GM19328 (cell line): ENCODE measurements around the gene RARS1.
"Not testable (repeated sequence)": the region's sequence is repeated elsewhere in the genome, so short reads cannot be mapped to it uniquely, and the experiment has no call there.

Experiments
- ATAC-seq: cut with Tn5 transposase; IDR thresholded peaks from one replicate; pipeline ENCODE4 v1.9.1; 2021; ENCODE audit warnings: mild to moderate bottlenecking, moderate library complexity; ENCODE audit not compliant: unreplicated experiment

The RARS1 gene

DNA sequence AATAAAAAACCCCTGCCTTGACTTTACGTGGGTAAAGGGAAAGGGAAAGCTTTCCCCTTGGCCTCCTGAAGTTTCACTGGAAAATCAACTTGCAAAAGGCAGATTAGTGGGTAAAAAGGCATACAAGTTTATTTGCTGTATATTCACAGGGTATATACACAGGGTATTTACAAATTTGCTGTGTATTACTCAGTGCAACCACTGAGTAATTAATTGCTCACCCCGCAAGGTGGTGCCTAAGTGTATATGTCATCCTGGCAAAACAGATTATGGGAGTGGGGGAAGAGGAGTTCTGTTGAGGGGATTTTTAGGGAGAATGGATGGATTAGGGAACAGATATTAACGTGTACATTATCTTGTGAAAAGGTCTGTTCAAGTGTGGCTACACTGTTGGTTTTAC, 7.1 kb upstream of the RARS1 start:
- no peak for ATAC-seq

DNA sequence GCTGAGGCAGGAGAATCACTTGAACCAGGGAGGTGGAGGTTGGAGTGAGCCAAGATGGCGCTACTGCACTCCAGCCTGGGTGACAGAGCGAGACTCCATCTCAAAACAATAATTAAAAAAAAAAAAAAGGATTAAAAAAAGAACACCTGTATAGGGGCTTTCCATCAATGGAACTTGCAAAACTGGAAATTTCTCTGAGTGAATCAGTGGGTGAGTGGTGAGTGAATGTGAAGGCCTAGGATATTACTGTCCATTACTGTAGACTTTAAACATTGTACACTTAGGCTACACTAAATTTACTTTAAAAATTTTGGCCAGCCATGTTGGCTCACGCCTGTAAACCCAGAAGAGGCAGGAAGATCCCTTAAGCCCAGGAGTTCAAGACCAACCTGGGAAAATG, 5.7 kb upstream of the RARS1 start:
- no peak for ATAC-seq

DNA sequence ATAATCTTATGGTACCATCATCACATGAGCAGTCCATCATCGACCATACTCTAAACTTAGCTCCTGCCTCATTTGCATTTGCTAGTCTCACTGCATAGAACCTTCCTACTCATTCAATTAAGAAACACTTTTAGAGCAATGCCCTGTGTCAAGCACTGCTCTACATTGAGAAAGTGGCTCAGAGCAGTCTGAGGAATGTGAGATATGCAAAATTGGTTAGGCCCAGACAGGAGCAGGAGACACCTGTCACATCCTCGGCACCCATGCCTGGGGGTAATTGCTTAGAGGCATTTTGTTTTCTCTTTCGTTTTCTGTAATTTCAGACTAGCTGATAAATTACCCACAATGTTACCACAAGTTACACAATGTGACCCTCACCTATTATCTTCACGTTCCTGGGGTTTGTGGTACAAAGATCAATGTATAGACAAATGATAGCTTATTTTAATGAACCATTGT, 4.9 kb upstream of the RARS1 start:
- ATAC-seq, result peak; percentile 97

DNA sequence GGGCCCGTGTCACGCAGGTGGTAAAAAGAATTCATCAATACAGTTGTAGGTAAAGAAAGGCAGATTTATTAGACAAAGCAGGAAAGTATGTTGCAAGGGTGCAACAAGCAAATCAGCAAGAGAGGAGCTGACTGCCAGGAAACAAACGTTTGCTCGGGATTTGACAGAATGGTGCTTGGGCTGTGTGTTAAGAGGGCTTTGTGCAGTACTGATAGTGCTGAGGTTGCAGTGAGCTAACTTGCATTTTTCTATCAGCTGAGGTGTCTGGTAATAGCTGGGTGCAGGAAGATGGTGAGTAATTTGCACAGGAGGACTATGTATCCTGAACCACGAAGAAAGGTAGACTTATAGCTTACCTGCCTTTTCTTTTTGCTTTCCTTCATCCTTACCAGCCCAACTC, 3.9 kb upstream of the RARS1 start:
- ATAC-seq, result no peak

DNA sequence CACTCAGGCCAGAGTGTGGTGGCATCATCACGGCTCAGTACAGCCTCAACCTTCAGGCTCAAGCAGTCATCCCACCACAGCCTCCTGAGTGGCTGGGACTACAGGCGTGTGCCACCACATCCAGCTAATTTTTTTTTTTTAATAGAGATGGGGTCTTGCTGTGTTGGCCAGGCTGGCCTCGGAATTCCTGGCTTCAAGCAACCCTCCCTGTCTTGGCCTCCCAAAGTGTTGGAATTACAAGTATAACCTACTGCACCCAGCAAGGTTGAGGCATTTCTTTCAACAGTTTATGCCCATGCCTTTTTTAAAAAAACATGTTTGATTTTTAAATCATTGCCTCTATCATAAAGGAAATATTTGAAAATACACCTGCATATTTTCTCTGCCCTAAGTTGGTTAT, 2.8 kb downstream of the RARS1 start:
- ATAC-seq, result no peak

DNA sequence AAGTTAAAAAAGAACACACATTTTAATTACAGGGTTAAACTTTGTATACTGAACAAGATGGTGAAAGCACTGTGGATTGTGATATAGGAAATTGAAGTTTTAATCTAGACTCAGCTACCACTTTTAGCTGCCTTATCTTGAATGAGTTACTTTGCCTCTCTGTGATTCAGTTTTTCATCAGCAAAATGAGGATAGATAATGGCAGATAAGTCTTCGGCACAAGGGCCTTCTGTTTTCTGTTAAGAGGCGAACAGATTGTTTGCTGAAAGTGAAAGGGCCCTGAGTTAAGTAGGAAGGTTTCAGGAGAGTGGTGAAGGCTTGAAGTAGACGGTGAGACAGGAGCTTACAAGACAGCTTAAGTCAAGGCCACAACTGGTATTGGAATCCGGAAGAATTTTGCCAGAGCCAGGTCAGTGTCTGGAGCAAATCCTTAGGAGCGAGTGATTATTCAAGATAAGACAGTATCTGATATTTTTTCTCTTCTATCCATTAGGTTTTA, 7.8 kb downstream of the RARS1 start:
- ATAC-seq, result no peak

DNA sequence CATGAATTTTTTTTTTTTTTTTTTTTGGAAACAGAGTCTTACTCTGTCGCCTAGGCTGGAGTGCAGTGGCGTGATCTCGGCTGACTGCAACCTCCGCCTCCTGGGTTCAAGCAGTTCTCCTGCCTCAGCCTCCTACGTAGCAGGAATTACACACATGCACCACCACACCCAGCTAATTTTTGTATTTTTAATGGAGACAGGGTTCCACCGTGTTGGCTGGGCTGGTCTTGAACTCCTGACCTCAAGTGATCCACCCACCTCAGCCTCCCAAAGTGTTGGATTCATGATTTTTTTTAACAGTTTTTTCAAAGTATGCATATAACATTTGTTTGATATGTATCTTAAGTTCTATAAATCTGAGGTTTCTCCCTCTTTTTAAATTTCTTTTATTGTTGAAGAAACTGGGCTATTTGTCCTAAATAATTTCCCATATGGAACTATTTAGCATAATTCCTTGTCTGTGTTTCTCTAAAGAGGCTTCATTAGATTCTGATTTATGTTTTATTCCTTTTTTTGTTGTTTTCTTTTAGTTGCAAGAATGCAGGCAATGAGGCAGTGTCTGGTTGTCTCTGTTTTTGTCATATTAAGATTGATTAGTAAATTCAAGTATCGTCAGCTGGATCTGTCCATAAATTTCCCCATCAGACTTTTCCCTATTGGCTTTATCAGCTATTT, 16.4 kb downstream of the RARS1 start:
- no peak for ATAC-seq

DNA sequence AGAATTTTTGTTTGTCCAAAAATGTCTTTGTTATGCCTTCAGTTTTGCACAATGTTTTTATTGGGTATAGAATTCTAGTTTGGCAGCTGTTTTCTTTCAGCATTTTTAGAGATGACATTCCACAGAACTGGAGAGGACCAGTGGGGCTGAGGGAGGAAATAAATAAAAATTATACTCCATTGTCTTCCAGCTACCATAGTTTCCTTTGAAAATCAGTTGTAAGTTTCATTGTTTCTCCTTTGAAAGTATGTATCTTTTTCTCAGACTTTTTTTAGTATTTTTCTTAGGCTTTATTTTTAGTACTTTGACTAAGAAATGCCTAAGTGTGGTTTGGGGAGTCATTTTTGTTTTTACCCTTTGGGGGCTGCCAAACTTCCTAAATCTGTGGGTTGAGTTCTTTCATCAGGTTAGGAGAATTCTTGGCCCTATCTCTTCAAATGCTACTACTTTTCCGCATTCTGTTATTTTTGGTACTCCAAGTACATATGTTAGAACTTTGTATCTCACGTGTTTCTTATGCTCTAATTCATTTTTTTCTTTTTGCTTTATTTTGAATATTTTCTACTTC, 27.7 kb downstream of the RARS1 start:
- ATAC-seq, result no peak

DNA sequence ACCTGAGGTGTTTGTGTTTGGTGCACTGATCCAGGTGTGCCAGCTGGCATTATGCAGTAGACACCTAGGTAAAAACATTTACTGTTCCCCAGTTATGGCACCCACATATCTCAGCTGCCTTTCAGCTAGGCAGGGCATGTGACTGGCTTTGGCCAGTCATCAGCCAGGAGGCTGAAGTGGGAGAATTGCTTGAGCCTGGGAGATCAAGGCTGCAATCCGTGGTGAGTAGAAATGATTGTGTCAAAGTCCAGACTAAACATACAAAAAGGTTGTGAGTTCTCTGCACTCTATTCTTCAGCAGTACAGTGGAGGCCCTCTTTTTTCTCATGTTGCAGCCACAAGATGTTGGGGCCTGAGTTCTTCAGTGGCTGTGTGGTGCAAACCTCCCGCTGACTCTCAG, 39.6 kb downstream of the RARS1 start:
- ATAC-seq, result no peak

DNA sequence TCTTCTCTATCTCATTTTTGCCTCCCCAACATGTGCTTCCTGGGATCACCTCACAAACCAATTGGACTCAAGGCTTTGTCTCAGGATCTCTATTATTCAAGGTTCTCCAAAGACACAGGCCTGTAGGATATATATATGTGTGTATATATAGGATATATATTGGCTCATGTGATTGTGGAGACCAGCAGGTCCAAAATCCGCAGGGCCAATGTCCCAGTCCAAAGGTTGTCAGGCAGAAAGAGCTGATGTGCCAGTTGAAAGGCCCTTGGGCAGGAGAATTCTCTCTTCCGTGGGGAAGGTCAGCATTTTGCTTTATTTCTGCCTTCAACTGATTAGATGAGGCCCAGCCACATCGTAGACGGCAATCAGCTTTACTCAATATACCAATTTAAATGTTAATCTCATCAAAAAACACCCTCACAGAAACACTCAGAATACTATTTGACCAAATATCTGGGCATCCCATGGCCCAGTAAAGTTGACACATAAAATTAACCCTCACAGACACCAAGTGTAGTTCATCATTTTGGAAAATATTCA, 41.6 kb downstream of the RARS1 start:
- no peak for ATAC-seq

DNA sequence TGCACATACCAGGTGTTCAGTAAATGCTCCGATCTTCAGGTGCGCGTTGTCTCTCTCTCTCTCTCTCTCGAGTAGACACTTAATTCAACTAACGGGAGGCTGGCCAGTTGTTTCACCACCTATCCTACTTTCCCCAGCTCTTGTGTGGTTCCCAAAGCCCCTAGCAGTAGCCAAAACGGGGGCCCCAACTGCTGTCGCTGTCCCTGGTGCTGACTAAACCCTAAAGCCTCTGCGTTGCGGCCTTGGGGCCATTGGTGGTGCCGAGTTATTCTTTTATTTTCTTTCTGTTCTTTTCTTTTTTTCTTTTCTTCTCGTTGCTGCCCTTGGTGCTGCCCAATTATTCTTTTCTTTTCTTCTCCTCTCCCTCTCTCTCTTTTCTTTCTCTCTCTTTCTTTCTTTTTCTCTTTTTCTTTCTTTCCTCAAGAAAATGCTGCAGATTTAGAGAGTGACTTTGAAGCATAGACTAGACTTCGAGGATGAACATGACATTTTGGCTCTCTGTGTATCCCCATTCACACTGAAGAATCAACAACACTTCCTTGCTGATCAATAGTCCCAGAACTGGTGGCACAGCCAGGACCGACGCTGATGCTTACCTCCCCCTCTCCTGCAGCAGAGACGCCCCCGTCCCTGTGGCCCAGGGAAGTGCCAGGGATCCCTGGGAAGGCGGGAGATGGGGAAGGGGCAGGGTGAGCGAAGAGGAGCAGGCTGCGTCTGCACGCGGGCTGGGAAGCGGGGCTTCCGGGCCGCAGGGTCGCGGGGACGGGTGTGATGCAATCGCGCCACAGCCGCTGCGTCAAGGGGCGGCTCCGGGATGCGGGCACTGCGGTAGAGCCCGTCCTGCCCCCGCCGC, 42.5 kb downstream of the RARS1 start, which contains the start of gene FBLL1:
Gene FBLL1 (plus strand): TSS at position 785 of the 853 bp plus-strand sequence. CDS start 200 bp downstream, outside the sequence.
- no peak for ATAC-seq

DNA sequence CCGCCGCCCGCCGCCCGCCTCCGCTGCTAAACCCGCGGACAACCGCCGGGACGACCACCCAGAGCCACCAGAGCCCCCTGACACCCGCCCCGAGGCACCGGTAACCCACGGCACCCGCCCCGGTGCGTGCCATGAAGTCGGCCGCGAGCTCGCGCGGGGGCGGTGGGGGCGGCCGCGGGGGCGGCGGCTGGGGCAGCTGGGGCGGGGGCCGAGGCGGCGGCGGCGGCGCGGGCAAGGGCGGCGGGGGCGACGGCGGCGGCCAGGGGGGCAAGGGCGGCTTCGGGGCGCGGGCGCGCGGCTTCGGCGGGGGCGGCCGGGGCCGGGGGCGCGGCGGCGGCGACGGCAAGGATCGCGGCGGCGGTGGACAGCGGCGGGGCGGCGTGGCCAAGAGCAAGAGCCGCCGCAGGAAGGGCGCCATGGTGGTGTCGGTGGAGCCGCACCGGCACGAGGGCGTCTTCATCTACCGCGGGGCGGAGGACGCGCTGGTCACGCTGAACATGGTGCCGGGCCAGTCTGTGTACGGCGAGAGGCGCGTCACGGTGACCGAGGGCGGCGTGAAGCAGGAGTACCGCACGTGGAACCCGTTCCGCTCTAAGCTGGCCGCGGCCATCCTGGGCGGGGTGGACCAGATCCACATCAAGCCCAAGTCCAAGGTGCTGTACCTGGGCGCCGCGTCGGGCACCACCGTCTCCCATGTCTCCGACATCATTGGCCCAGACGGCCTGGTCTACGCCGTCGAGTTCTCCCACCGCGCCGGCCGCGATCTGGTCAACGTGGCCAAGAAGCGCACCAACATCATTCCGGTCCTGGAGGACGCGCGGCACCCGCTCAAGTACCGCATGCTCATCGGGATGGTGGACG, 43.3 kb downstream of the RARS1 start:
- ATAC-seq, result no peak

DNA sequence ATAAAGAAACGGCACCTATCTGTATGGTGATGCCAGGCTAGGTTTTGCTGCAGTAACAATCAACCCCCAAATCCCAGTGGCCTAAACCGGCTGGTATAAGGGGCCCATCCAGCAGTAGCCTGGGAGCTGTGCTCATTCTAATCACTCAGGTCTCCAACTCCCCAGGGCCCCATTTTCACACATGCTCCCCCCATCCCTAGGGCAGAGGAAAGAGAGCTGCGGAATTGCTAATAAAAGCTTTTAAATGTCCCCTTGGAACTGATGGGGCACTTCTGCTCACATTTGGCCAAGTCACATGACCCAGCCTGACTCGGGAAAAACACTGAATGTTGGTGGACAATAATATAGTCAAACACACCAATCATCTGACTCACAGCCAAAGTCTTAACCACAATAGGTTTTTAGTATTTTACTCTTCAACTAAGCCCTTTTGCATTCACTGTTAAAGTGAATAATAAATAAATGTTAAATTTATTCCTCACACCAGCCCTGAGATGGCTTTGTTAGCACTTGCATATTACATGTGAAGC, 44.4 kb downstream of the RARS1 start:
- ATAC-seq, result no peak

DNA sequence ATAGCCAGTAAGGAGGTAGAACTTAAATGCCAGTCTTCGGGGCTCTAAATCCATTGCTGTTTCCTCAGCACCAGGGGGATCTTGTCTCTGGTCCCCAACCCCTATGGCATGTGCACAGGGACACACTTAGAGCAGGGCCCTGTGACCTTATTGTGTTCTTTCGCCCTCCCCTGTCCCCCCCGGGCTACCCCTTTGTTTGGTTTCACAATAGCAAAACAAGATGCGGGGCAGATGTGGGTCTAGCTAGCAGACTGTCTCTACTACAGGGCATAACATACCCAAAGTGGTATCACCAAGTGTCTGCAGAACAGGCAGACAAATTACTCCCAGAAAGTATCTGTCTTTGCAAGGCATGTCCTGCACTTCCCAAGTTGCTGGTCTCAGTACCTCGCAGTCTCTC, 44.9 kb downstream of the RARS1 start:
- no peak for ATAC-seq

DNA sequence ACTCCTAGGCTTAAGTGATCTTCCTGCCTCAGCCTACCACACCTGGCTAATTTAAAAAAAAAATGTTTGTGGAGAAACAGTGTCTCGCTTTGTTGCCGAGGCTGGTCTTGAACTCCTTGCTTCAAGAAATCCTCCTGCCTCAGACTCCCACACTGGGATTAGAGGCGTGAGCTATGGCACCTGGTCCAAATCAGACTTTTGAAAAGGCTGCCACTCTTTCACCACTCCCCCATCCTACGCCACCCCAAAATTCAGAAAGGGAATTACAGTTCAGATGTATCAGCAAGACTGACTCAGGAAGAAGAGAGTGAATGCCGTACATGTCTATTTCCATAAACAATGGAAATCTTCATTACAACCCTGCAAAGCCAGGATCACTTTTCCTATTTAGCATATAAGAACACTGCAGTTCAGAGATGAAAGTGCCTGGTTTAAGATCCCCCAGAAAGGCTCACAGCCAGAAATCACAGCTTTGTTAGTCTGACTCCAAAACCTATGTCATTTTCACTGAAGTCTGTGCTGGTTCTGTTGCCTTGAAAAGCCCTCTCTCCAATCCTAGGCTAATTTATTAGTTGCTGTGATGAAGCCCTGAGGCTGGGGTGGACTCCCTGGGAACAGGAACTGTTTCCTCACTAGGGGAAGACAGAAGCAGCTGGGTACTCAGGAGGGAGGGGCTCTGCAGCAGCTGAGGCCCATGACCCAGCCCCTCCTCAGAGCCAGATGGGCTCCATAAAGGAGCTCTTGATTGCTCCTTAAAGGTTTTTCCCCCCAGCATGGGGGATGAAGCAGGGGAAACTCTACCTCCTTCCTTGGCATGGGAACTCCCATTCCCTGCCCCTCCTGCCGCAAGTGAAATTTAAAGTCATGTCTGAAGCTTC, 46.0 kb downstream of the RARS1 start:
- ATAC-seq, result no peak

DNA sequence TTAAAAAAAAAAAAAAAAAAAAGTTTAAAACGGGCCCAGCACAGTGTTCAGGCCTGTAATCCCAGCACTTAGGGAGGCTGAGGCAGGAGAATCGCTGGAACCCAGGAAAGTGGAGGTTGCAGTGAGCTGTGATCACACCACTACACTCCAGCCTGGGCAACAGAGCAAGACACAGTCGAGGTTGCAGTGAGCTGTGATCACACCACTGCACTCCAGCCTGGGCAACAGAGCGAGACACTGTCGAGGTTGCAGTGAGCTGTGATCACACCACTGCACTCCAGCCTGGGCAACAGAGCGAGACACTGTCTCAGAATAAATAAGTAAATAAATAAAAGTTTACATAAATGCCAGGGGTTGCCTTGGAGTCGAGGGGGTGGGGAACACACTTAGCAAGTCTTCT, 48.1 kb downstream of the RARS1 start:
- not testable (repeated sequence) for ATAC-seq

DNA sequence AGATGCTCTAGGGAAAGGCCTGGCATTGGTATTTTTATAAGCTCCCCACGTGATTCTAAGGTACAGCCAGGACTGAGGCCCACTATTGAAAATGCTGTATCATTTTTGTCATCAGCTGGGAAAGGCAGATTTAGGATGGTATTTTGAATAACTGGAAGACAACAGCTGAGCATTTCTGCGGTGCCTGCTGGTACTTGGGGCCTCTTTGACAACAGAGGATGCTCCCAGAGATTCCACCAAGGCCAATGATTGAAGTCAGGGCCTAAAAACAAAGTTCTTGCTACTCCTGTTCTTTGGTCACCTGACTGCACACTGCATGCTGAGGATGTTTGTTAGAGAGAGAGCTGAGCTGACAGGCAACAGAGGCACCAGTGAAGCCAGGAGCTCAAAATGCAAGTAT, 50.9 kb downstream of the RARS1 start:
- ATAC-seq, result no peak

DNA sequence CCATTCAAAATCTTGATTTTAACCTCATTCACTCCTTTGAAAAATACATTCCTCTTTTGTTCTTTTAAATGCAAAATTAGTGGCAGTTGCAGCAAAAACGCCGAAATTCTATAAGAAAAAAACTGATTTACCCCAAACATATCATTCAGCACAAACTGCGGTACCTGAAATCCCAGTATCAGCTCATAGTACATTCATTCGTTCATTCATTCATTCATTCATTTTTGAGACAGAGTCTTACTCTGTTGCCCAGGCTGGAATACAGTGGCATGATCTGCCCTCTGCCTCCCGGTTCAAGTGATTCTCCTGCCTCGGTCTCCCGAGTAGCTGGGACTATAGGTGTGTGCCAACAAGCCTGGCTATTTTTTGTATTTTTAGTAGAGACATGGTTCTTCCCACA, 63.3 kb downstream of the RARS1 start:
- no peak for ATAC-seq

DNA sequence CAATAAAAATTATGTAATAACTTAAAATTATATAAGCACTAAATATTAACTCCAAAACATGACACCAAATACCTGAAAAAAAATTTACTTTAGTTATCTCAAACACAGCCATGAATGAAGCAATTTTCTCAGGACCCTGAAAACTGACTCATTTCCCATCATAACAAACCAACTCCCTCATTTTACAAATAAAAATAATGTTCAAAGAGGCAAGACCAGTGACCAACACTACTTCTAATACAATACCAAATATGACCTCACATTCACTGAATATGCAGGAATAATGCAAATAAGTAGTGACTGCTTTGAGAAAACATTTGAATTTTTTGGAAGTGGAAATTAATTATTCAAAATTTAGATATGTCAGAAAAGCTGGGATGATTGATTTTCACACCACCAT, 64.4 kb downstream of the RARS1 start:
- no peak for ATAC-seq
